Measurements from ENCODE around the gene GAD1.

GAD1 gene

DNA sequence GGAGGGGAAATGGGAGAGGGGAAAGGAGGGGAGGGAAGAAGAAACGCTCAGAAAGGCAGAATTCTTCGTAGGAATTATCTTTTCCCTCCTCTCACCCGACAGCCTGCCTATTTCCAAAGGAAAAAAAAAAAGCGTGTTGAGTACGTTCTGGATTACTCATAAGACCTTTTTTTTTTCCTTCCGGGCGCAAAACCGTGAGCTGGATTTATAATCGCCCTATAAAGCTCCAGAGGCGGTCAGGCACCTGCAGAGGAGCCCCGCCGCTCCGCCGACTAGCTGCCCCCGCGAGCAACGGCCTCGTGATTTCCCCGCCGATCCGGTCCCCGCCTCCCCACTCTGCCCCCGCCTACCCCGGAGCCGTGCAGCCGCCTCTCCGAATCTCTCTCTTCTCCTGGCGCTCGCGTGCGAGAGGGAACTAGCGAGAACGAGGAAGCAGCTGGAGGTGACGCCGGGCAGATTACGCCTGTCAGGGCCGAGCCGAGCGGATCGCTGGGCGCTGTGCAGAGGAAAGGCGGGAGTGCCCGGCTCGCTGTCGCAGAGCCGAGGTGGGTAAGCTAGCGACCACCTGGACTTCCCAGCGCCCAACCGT, at the start of gene GAD1:
Gene GAD1, plus strand, starts transcription at position 384 of the 589 bp plus-strand sequence. CDS start 1,705 bp downstream, outside the sequence.
- peak; percentile 56 to 67 for DNase-seq (ENCODE audit: extremely low read depth in 1 of 2, low read depth in 1 of 2)

GRCh38 chr2:170770008-170770605, 46.6 kb upstream of the GAD1 start, which contains the start of gene ERICH2:
Gene ERICH2, plus strand, starts transcription at chr2:170770378. Its CDS starts 304 bp downstream, at chr2:170770682.
- DNase-seq (ENCODE audit: extremely low read depth in 1 of 2, low read depth in 1 of 2), result peak; percentile 10 to 16

DNA sequence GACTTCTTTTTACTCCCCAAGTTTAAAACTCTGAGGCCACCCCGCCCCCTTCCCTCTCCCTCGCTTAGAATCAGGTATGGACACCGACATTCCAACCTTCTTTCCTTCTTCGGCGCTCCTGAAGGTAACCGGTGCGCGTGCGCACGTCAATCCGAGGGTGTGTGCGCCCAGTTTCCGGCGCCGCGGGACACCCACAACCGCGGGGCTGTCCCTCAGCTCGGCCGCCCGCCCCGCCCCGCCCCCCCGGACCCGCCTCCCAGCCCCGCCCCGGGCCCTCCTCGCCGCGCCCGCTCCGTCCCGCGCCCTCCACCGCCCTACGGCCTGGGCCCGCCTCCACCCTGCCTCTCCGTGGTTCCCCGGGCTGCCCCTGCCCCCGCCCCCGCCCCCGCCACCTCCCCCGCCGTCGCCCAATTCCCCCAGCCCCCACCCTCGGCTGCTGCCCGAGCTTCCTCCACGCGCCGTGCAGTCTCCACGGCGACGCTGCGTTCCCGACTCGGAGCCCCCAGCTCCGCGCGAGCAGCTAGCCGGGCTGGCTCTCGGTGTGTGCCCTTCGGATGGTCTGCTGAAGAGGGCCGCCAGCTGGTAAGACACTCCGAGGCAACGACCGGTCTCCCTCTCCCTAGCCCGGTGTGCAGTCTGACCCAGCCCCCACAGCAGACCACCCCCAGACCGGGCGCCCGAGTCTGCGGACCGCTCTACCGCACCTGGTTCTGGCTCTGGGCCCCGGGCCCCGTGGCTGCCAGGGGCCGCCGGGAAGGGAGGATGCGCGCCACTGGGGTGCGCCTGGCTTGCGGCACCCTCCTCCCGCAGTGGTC, 45.9 kb upstream of the GAD1 start:
- DNase-seq (ENCODE audit: extremely low read depth in 1 of 2, low read depth in 1 of 2), result peak; percentile 45 to 58

DNA sequence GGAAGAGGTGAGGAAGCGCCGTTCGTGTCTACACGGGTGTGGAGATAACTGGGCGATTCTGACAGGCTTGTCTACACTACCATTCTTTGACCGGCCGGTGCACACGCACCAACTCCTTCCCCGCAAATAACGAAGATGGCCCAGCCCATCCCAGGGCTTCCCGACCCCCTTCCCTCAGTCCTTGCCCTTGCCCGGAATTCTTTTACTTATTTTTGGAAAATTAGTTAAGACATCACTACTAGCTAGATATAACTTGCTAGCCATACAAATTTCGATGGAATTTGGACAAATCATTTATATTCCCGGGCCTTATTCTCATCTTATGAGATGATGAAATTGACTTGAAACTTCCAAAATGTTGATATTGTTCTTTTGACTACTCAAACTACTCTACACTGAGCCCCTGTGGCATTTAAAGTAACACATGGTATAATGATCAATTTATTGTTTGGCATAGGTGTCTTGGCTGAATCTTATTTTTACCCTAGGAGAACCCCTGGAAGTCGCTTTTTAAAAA, 45.2 kb upstream of the GAD1 start:
- DNase-seq (ENCODE audit: extremely low read depth in 1 of 2, low read depth in 1 of 2), result no peak

DNA sequence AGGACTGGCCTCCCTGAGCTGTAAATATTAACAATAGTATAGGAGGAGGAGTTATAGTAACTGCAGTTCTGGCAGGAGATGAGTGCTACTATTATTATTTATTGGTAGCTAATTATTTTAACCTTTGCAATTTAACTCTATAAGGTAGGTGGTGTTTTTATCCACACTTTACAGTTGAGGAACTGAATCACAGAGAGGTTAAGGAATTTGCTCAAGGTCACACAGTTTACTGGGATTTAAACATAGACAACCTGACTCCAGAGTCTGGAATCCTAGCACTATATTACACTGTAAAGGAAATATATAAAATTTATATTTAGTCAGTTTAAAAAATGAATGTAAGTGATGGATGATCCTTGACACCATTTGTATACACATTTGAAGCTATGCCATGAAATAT, 44.4 kb upstream of the GAD1 start:
- no peak for DNase-seq (ENCODE audit: extremely low read depth in 1 of 2, low read depth in 1 of 2)

GRCh38 chr2:170774074-170774473, 42.6 kb upstream of the GAD1 start:
- no peak for DNase-seq (ENCODE audit: extremely low read depth in 1 of 2, low read depth in 1 of 2)

DNA sequence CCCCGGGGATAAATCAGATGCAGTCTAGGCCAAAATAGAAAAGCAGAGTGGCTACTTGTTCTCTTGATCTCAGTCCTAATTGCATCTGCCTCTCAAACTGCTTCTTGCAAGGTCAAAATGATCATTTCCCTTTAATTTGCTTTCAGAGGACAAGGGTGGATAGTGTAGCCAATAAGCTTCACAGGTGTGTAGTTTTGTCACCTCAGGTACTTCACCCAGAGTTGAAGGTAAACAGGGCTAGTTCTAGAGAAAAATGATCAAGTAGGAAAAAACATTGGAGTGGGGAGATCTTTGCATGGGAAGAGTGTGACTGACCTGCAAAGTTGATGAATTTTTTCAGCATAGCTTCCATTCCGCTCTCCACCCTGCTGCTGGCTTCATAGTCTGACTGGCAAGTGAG, 37.8 kb upstream of the GAD1 start:
- no peak for DNase-seq (ENCODE audit: extremely low read depth in 1 of 2, low read depth in 1 of 2)

DNA sequence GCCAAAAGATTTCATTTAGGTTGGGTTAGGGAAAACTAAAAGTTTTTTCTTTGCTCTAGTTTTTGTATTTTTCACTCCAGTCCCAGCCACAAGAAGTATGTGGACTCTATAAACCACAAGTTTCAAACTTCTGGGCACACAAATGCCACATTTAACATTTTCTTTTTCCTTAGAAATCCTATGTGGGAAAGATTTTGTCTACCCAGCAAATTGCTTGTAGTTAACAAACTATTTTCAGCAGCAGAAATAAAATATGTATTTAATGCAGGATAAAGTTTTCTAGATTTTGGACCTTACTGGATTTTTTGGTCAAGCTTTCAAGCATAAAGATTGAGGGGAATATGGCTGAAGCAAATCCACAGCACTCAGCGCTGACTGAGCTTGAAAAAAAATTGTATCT, 37.4 kb upstream of the GAD1 start:
- DNase-seq (ENCODE audit: extremely low read depth in 1 of 2, low read depth in 1 of 2), result no peak

DNA sequence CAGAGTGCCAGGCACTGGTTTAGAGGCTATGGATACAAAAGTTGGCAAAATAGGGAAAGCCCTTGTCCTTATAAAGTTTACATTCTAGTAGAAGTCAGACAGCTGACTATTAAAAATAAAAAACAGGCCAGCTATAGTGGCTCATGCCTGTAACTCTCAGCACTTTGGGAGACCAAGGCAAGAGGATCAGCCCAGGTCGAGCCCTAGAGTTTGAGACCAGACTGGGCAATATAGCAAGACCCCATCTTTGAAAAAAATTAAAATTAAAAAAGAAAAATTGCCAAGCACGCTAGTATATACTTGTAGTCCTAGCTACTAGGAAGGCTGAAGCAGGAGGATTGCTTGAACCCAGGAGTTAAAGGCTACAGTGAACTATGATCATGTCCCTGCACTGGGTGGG, 34.0 kb upstream of the GAD1 start:
- no peak for DNase-seq (ENCODE audit: extremely low read depth in 1 of 2, low read depth in 1 of 2)

DNA sequence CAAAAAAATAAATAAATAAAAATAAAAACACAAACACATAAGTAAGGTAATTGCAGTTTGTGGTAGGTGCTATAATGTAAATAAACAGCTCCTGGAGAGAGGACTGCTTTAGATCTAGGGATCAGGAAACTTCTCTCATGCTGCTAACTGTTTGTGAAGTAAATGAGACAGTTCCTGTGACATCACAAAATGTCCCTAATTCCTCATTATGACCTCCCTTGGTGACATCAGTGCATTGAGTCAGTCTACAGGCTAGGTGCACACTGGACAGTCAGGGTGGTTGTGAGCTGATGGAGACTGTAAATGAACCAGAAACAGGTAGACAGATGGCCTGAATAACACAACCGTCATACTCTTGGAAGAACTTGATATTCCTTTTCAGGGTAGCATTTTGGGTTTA, 33.1 kb upstream of the GAD1 start:
- no peak for DNase-seq (ENCODE audit: extremely low read depth in 1 of 2, low read depth in 1 of 2)

DNA sequence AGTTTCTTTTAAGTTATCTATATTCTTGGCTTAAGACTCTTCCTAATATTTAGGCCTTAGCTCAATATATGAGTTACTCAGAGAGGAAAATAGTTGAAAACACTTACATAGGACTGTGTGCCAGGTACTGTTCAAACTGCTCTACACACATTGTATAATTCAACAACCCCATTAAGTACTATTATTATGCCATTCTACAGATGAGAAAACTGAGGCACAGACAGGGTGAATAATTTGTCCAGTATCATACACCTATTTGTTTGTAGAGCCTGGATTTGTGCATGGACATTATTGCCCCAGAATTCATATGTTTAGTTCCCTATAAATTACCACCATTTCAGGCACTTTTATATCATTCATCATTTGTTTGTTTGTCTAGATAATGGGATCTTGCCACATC, 17.7 kb upstream of the GAD1 start:
- no peak for DNase-seq (ENCODE audit: extremely low read depth in 1 of 2, low read depth in 1 of 2)

DNA sequence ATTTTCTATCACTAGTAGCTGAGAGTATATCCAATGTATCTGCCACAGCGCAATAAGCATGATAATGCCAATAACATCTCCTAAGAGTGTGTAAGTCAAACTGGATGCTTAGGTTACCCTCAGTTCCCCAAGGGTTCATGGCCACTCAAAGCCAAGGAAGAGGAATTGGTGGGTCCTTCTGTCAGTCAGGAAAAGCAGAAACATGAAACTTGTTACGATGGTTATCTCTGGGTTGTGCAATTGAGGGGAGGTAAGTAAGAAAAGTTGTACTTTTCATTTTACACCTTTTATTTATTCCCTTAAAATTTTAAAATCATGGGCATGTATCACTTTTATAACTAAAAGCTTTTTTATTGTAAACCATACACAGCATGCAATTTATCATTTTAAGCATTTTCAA, 10.1 kb upstream of the GAD1 start:
- no peak for DNase-seq (ENCODE audit: extremely low read depth in 1 of 2, low read depth in 1 of 2)

GRCh38 chr2:170812710-170813600, 3.7 kb upstream of the GAD1 start:
- no peak for DNase-seq (ENCODE audit: extremely low read depth in 1 of 2, low read depth in 1 of 2)

GRCh38 chr2:170813611-170814532, 2.8 kb upstream of the GAD1 start:
- no peak for DNase-seq (ENCODE audit: extremely low read depth in 1 of 2, low read depth in 1 of 2)

- no peak for DNase-seq (ENCODE audit: extremely low read depth in 1 of 2, low read depth in 1 of 2)
Observed at GRCh38 chr2:170814533-170815230, 2.0 kb upstream of the GAD1 start.

DNA sequence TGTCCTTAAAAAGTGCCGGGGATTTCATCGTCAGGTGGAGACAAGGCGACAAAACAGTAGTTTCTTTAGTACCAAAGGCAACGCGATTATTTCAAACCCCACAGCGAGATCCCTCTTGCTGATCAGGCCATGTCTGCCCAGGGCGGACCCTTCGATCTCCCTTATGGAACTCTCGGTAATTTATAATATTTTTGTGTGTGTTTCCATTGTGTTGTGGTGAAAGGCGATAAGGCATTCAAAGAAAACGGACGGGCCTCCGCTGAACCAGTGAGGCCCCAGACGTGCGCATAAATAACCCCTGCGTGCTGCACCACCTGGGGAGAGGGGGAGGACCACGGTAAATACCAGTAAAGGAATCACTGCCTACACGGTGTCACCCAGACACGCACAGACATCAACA, 1.4 kb upstream of the GAD1 start:
- DNase-seq (ENCODE audit: extremely low read depth in 1 of 2, low read depth in 1 of 2), result no peak

GRCh38 chr2:170815746-170816503, 762 bp upstream of the GAD1 start:
- no peak for DNase-seq (ENCODE audit: extremely low read depth in 1 of 2, low read depth in 1 of 2)
